HepG2 (cell line): ENCODE data around the gene HNRNPA1. TPM values are rescaled to one million over a fixed set of nuclear protein-coding genes. Genes with fewer than 3 reads are reported as not detected.
A peak's percentile ranks its signal among the peaks of the same experiment; 100 is the strongest.

Source experiments
- CBX5 ChIP-seq: sonication (generic); formaldehyde crosslinking; IDR thresholded peaks from 2 replicates; pipeline ENCODE4 v1.4.0; 2020; ENCODE audit warnings: missing genetic modification reagents, borderline replicate concordance
- EED ChIP-seq: sonication (generic); formaldehyde crosslinking; IDR thresholded peaks from 2 replicates; pipeline ENCODE4 v1.5.0; 2020; ENCODE audit warnings: mild to moderate bottlenecking, missing genetic modification reagents
- ELF3 ChIP-seq: IDR thresholded peaks from 2 replicates; pipeline ENCODE4 v1.6.1; 2016; ENCODE audit warnings: missing genetic modification reagents, missing compliant biosample characterization
- GATAD1 ChIP-seq: IDR thresholded peaks from 2 replicates; pipeline ENCODE4 v1.6.1; 2016; ENCODE audit warnings: missing genetic modification reagents, missing compliant biosample characterization
- GATAD2A ChIP-seq: IDR thresholded peaks from 2 replicates; pipeline ENCODE4 v1.6.1; 2016
- IKZF4 ChIP-seq: sonication (generic); formaldehyde crosslinking; IDR thresholded peaks from 2 replicates; pipeline ENCODE4 v1.5.1; 2020; ENCODE audit warnings: borderline replicate concordance, mild to moderate bottlenecking, low read depth, missing genetic modification reagents; ENCODE audit errors: not compliant biosample characterization
- NR2C2 ChIP-seq: sonication (generic); formaldehyde crosslinking; IDR thresholded peaks from 2 replicates; pipeline ENCODE4 v1.4.0; 2020; ENCODE audit warnings: missing genetic modification reagents, mild to moderate bottlenecking, moderate library complexity, borderline replicate concordance
- PAX8 ChIP-seq: sonication (generic); formaldehyde crosslinking; IDR thresholded peaks from 2 replicates; pipeline ENCODE4 v1.8.0; 2022; ENCODE audit warnings: mild to moderate bottlenecking, missing genetic modification reagents, borderline replicate concordance
- PAXIP1 ChIP-seq: sonication (generic); formaldehyde crosslinking; conservative IDR thresholded peaks from 2 replicates; pipeline ENCODE4 v1.4.0; 2020; ENCODE audit warnings: mild to moderate bottlenecking, missing genetic modification reagents, moderate library complexity
- PHB2 ChIP-seq: fragments of 450-650 bp; IDR thresholded peaks from 2 replicates; pipeline ENCODE4 v1.6.1; 2018; ENCODE audit not compliant: partially characterized antibody
- PHF8 ChIP-seq: sonication (generic); formaldehyde crosslinking; IDR thresholded peaks from 2 replicates; pipeline ENCODE4 v1.5.0; 2020; ENCODE audit warnings: missing genetic modification reagents
- PRDM15 ChIP-seq: sonication (generic); formaldehyde crosslinking; IDR thresholded peaks from 2 replicates; pipeline ENCODE4 v1.4.0; 2020; ENCODE audit warnings: missing genetic modification reagents
- SKI ChIP-seq: fragments of 450-650 bp; IDR thresholded peaks from one replicate; pipeline ENCODE4 v1.6.1; 2018; ENCODE audit warnings: mild to moderate bottlenecking; ENCODE audit not compliant: partially characterized antibody
- TAF1 ChIP-seq: sonication (generic); formaldehyde crosslinking; IDR thresholded peaks from 2 replicates; pipeline ENCODE4 v1.4.0; 2020; ENCODE audit warnings: missing genetic modification reagents
- TAF15 ChIP-seq: fragments of 200-400 bp; formaldehyde crosslinking; IDR thresholded peaks from one replicate; pipeline ENCODE4 v1.6.1; 2018; ENCODE audit warnings: mild to moderate bottlenecking, low read depth, low read length; ENCODE audit not compliant: poor library complexity, severe bottlenecking
- TMF1 ChIP-seq: sonication (generic); formaldehyde crosslinking; IDR thresholded peaks from 2 replicates; pipeline ENCODE4 v1.8.1; 2022; ENCODE audit warnings: low read depth, missing genetic modification reagents
- U2AF2 ChIP-seq: fragments of 200-400 bp; formaldehyde crosslinking; IDR thresholded peaks from 2 replicates; pipeline ENCODE4 v1.6.1; 2017; ENCODE audit warnings: low read depth, mild to moderate bottlenecking, low read length
- YEATS2 ChIP-seq: sonication (generic); formaldehyde crosslinking; IDR thresholded peaks from 2 replicates; pipeline ENCODE4 v1.4.0; 2020; ENCODE audit warnings: missing genetic modification reagents, borderline replicate concordance
- ZKSCAN1 ChIP-seq: fragments of 150-350 bp; IDR thresholded peaks from 2 replicates; pipeline ENCODE4 v1.6.1; 2014; ENCODE audit warnings: low read length
- ZMYM2 ChIP-seq: sonication (generic); formaldehyde crosslinking; IDR thresholded peaks from 2 replicates; pipeline ENCODE4 v1.8.0; 2022; ENCODE audit warnings: mild to moderate bottlenecking, missing genetic modification reagents
- ZNF296 ChIP-seq: sonication (generic); formaldehyde crosslinking; conservative IDR thresholded peaks from 2 replicates; pipeline ENCODE4 v1.5.0; 2020; ENCODE audit warnings: mild to moderate bottlenecking, missing genetic modification reagents
- ZNF619 ChIP-seq: sonication (generic); formaldehyde crosslinking; IDR thresholded peaks from 2 replicates; pipeline ENCODE4 v1.4.0; 2020; ENCODE audit warnings: mild to moderate bottlenecking, missing genetic modification reagents
- ZNF644 ChIP-seq: IDR thresholded peaks from 2 replicates; pipeline ENCODE4 v1.6.1; 2016; ENCODE audit warnings: low read depth
- ZNF747 ChIP-seq: sonication (generic); formaldehyde crosslinking; IDR thresholded peaks from 2 replicates; pipeline ENCODE4 v1.8.1; 2023; ENCODE audit warnings: missing genetic modification reagents, mild to moderate bottlenecking, borderline replicate concordance
- ZNF850 ChIP-seq: sonication (generic); formaldehyde crosslinking; conservative IDR thresholded peaks from 2 replicates; pipeline ENCODE4 v1.9.0; 2021; ENCODE audit warnings: mild to moderate bottlenecking, missing genetic modification reagents
- ZSCAN25 ChIP-seq: sonication (generic); formaldehyde crosslinking; IDR thresholded peaks from 2 replicates; pipeline ENCODE4 v1.8.0; 2022; ENCODE audit warnings: mild to moderate bottlenecking, missing genetic modification reagents
- polyA plus RNA-seq, 8 experiments: library from polyadenylated mRNA; depleted of rRNA in 3 of 8; stranded (reverse) in 7 of 8; unstranded in 1 of 8; fragments of >200 nt; fragmentation: Illumina TruSeq in 4 of 8; extraction: Trizol in 4 of 8; gene quantifications; 2 replicates each; pipeline versions ENCODE4 v1.2.1 to v1.2.3, GENCODE V29; 2011 to 2016; ENCODE audit warnings: low read depth in 4 of 8, missing spikeins in 1 of 8, mixed read lengths in 1 of 8; ENCODE audit not compliant: insufficient read depth in 1 of 8
- total RNA-seq, 5 experiments: library from RNA; depleted of rRNA; stranded (reverse); fragments of >200 nt; fragmentation: Illumina TruSeq; extraction: Trizol; gene quantifications; 2 replicates each; pipeline ENCODE4 v1.2.3, GENCODE V29; 2016; ENCODE audit warnings: low read depth in 1 of 5

The HNRNPA1 gene
- total and polyA plus RNA-seq, 2 of the 13 experiments (the other 11 are each of a cell fraction or from before 2014, with no cell fraction given), result 535 to 1,820 TPM

GRCh38 chr12:54304187-54304810, 23.8 kb downstream of the HNRNPA1 start (continued):
- TF ChIP-seq PRDM15 (CRISPR knock-in tag), result no peak
- peak; percentile 84; the same call in 1 of the 2 replicates for TF ChIP-seq CBX5
- TF ChIP-seq ZSCAN25, result peak; percentile 70; the same call in 1 of the 2 replicates
- no peak for TF ChIP-seq ZNF296 (CRISPR knock-in tag)
- TF ChIP-seq U2AF2, result no peak
- TF ChIP-seq YEATS2 (CRISPR knock-in tag), result no peak
- no peak for TF ChIP-seq PAX8 (CRISPR knock-in tag)
- TF ChIP-seq TMF1 (CRISPR knock-in tag), result no peak
- no peak for TF ChIP-seq SKI
- no peak for TF ChIP-seq ZMYM2 (CRISPR knock-in tag)
- TF ChIP-seq ZNF619 (CRISPR knock-in tag), result 0 out of 2 replicates have a peak, but pooled peaks have one; percentile 38
- no peak for TF ChIP-seq PHB2
- TF ChIP-seq IKZF4 (CRISPR knock-in tag), result no peak
- no peak for TF ChIP-seq EED (CRISPR knock-in tag)
- TF ChIP-seq ZNF850 (CRISPR knock-in tag), result no peak
- TF ChIP-seq ELF3, result peak; percentile 56; the same call in 1 of the 2 replicates
- peak; percentile 91 for TF ChIP-seq ZNF644
- no peak for TF ChIP-seq TAF1 (CRISPR knock-in tag)
- no peak for TF ChIP-seq ZKSCAN1
- no peak for TF ChIP-seq PHF8
- no peak for TF ChIP-seq TAF15
- TF ChIP-seq PAXIP1 (CRISPR knock-in tag), result peak; percentile 61
- TF ChIP-seq NR2C2 (CRISPR knock-in tag), result peak; percentile 55; the same call in 1 of the 2 replicates
- peak; percentile 39; the same call in 1 of the 2 replicates for TF ChIP-seq GATAD1
- TF ChIP-seq ZNF747 (CRISPR knock-in tag), result no peak
- TF ChIP-seq GATAD2A (CRISPR knock-in tag), result peak; percentile 88
